CD14-positive monocyte (primary cell): ENCODE results near the gene ZIC5. TPM values are rescaled to one million over a fixed set of nuclear protein-coding genes. Genes with fewer than 3 reads are reported as not detected.
A peak's percentile ranks its signal among the peaks of the same experiment; 100 is the strongest.

ENCODE experiments used
- DNase-seq, 3 donors: peaks; one replicate each; pipeline ENCODE4 v3.0.0-alpha.2; 2011 to 2022
- H2AFZ ChIP-seq: 2 replicates; pipeline ENCODE4 v1.6.0; 2012; ENCODE audit warnings: mild to moderate bottlenecking, low read depth, low read length, inconsistent platforms; ENCODE audit not compliant: insufficient read depth, poor library complexity, severe bottlenecking
- H3K27ac ChIP-seq, 2 donors: 1 replicate in 1 of 2; 2 replicates in 1 of 2; pipeline ENCODE4 v1.5.1; 2012 to 2013; ENCODE audit warnings: low read length in 2 of 2, control low read depth in 1 of 2, inconsistent platforms in 1 of 2, low read depth in 1 of 2, mild to moderate bottlenecking in 1 of 2
- H3K27me3 ChIP-seq, 2 donors: one replicate each; pipeline versions ENCODE4 v1.6.0 to v1.6.1; 2011 to 2013; ENCODE audit warnings: low read length in 2 of 2; ENCODE audit not compliant: control insufficient read depth in 2 of 2, insufficient read depth in 2 of 2
- H3K36me3 ChIP-seq, 2 donors: replicated peaks in 1 of 2; 1 replicate in 1 of 2; 2 replicates in 1 of 2; pipeline versions ENCODE4 v1.5.1 to v1.6.1; 2012 to 2013; ENCODE audit warnings: low read length in 2 of 2, control low read depth in 1 of 2, inconsistent platforms in 1 of 2, mild to moderate bottlenecking in 1 of 2; ENCODE audit not compliant: insufficient read depth in 2 of 2, control insufficient read depth in 1 of 2
- H3K4me1 ChIP-seq, 2 donors: 1 replicate in 1 of 2; 2 replicates in 1 of 2; pipeline versions ENCODE4 v1.5.1 to v1.6.1; 2012 to 2013; ENCODE audit warnings: low read length in 2 of 2, control low read depth in 1 of 2, inconsistent platforms in 1 of 2, mild to moderate bottlenecking in 1 of 2, moderate library complexity in 1 of 2; ENCODE audit not compliant: insufficient read depth in 2 of 2, control insufficient read depth in 1 of 2
- H3K4me2 ChIP-seq: replicated peaks from 2 replicates; pipeline ENCODE3; 2012; ENCODE audit warnings: low read length, moderate library complexity, mild to moderate bottlenecking; ENCODE audit not compliant: poor library complexity, severe bottlenecking; ENCODE audit errors: extremely low read depth
- H3K4me3 ChIP-seq, 3 experiments: fragments of 200-600 bp in 1 of 3; sonication (generic) in 1 of 3; replicated peaks in 1 of 3; 1 replicate in 2 of 3; 2 replicates in 1 of 3; pipeline ENCODE4 v1.5.1; 2011 to 2013; ENCODE audit warnings: low read length in 3 of 3, mild to moderate bottlenecking in 3 of 3, control low read depth in 2 of 3, low read depth in 2 of 3, inconsistent platforms in 1 of 3, moderate library complexity in 1 of 3
- H3K79me2 ChIP-seq: 2 replicates; pipeline ENCODE4 v1.6.0; 2012; ENCODE audit warnings: mild to moderate bottlenecking, control low read depth, inconsistent platforms, low read length, moderate library complexity; ENCODE audit not compliant: insufficient read depth
- H3K9ac ChIP-seq: 2 replicates; pipeline ENCODE4 v1.6.0; 2017; ENCODE audit warnings: low read length, mild to moderate bottlenecking; ENCODE audit not compliant: insufficient read depth, poor library complexity, severe bottlenecking
- H3K9me3 ChIP-seq, 2 donors: replicated peaks in 1 of 2; 1 replicate in 1 of 2; 2 replicates in 1 of 2; pipeline versions ENCODE4 v1.5.1 to v1.6.1; 2012 to 2013; ENCODE audit warnings: low read length in 2 of 2, control low read depth in 1 of 2; ENCODE audit not compliant: control insufficient read depth in 1 of 2, insufficient read depth in 1 of 2
- H4K20me1 ChIP-seq: 2 replicates; pipeline ENCODE4 v1.6.0; 2012; ENCODE audit warnings: mild to moderate bottlenecking, low read length, control low read depth, moderate library complexity; ENCODE audit not compliant: insufficient read depth
- H3K27ac Mint-ChIP-seq, 7 donors: one replicate each; pipeline ENCODE4 v1.8.0; 2020; ENCODE audit warnings: mild to moderate bottlenecking in 7 of 7, mixed read lengths in 7 of 7, moderate library complexity in 6 of 7, inconsistent platforms in 2 of 7
- H3K27me3 Mint-ChIP-seq, 3 donors: one replicate each; pipeline ENCODE4 v1.8.0; 2021 to 2022; ENCODE audit warnings: low read depth in 3 of 3, mild to moderate bottlenecking in 3 of 3, mixed read lengths in 3 of 3, moderate library complexity in 3 of 3, inconsistent platforms in 1 of 3
- H3K36me3 Mint-ChIP-seq, 2 donors: one replicate each; pipeline ENCODE4 v1.8.0; 2020; ENCODE audit warnings: mixed read lengths in 2 of 2, inconsistent platforms in 1 of 2, mild to moderate bottlenecking in 1 of 2
- H3K4me1 Mint-ChIP-seq: one replicate; pipeline ENCODE4 v1.8.0; 2020; ENCODE audit warnings: mild to moderate bottlenecking, mixed read lengths
- H3K4me3 Mint-ChIP-seq, 2 donors: one replicate each; pipeline ENCODE4 v1.8.0; 2020; ENCODE audit warnings: mild to moderate bottlenecking in 2 of 2, mixed read lengths in 2 of 2, moderate library complexity in 1 of 2
- H3K9me3 Mint-ChIP-seq, 7 donors: one replicate each; pipeline ENCODE4 v1.8.0; 2020 to 2022; ENCODE audit warnings: mixed read lengths in 7 of 7, mild to moderate bottlenecking in 6 of 7, moderate library complexity in 6 of 7, inconsistent platforms in 2 of 7
- WGBS: methylation state at CpG from one replicate; pipeline ENCODE4 v1.1.5; 2013; ENCODE audit warnings: missing lambda C conversion rate; ENCODE audit not compliant: insufficient coverage; 5-methylcytosine and 5-hydroxymethylcytosine counted together
- intact Hi-C, 2 donors: fragments of 100-400 bp; cut with micrococcal nuclease; formaldehyde crosslinking; loops; one replicate each; pipeline versions ENCODE4 v1.15.0 to v1.15.1; 2023
- polyA plus RNA-seq, 3 donors: library from polyadenylated mRNA; depleted of rRNA in 1 of 3; unstranded in 2 of 3; stranded (reverse) in 1 of 3; fragments of 300-500 nt in 2 of 3; fragments of >200 nt in 1 of 3; fragmentation: Illumina TruSeq in 2 of 3; gene quantifications; 1 replicate in 2 of 3; 2 replicates in 1 of 3; pipeline ENCODE4 v1.2.3, GENCODE V29; 2012 to 2021
- TF ChIP-seq, protein P1 (sequence below): fragments of 200-600 bp; IDR thresholded peaks from one replicate; pipeline ENCODE4 v1.8.0; 2022; ENCODE audit warnings: antibody characterized with exemption, mild to moderate bottlenecking

ZIC5 gene
- polyA plus RNA-seq, 3 donors = not detected

DNA sequence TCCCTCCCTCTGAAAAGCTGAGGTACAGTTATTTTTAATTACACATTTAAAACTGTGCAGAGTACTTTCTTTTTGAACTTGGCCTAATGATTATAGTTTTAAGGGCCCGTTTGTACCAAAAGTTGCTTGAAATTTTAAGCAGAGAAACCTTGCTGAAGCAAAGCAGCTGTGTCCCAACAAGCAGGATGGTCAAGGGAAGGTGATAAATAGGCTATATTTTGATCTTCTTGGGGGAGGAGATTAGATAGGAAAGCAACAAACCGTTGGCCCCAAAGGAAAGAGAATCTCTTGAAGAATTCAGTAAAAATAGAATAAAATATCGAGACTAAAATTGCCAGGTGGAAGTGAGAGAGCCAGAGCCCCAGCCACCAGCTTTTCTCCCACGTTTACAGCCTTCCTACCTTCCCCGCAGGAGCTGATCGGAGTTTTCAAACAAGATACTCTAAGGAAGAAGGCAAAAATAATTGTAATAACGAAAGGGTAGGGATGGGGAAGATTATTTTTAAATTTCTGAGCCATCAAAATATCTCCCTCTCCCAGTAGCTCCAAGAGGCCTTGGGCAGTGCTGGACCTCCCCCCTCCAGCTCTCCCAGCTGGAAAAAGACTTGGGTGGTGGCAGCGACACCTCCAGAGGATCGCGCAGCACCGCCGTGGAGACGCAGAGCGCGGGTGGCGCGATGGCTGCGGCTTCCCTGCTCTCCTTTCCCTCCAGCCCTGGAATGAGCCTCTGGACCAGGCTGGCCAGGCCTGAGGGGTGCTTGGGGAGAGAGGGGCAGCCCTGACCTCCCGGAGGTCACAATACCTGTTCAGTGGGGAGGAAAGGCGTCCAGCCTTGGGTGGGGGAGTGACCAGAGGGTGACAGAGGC is 15.8 kb upstream of the ZIC5 start:
- peaks cover 5 to 9% of the 10 kb centered on the region in 2 donors for H3K36me3 Mint-ChIP-seq
- no peak overlapping the region for H3K4me2 ChIP-seq
- H3K27ac ChIP-seq = no peak overlapping the region
- no peak overlapping the region for H2AFZ ChIP-seq
- no peaks in the 10 kb centered on the region for H4K20me1 ChIP-seq
- TF ChIP-seq, protein P1, sequence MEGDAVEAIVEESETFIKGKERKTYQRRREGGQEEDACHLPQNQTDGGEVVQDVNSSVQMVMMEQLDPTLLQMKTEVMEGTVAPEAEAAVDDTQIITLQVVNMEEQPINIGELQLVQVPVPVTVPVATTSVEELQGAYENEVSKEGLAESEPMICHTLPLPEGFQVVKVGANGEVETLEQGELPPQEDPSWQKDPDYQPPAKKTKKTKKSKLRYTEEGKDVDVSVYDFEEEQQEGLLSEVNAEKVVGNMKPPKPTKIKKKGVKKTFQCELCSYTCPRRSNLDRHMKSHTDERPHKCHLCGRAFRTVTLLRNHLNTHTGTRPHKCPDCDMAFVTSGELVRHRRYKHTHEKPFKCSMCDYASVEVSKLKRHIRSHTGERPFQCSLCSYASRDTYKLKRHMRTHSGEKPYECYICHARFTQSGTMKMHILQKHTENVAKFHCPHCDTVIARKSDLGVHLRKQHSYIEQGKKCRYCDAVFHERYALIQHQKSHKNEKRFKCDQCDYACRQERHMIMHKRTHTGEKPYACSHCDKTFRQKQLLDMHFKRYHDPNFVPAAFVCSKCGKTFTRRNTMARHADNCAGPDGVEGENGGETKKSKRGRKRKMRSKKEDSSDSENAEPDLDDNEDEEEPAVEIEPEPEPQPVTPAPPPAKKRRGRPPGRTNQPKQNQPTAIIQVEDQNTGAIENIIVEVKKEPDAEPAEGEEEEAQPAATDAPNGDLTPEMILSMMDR = no peak
- H3K4me3 ChIP-seq = no peak overlapping the region
- no peak for DNase-seq
- peaks cover 39% of the 10 kb centered on the region for H3K4me1 Mint-ChIP-seq
- peak overlapping the region in 1 of 7 donors; percentile 37 for H3K27ac Mint-ChIP-seq
- peak overlapping the region in 1 of 2 donors; percentile 79 for H3K4me3 Mint-ChIP-seq
- H3K9me3 Mint-ChIP-seq = peaks cover 0 to 63% (median 32%) of the 10 kb centered on the region in 7 donors
- H3K27me3 Mint-ChIP-seq = peaks cover 93 to 98% (median 95%) of the 10 kb centered on the region in 3 donors
- H3K9me3 ChIP-seq = peaks cover 19 to 81% of the 10 kb centered on the region in 2 donors
- H3K9ac ChIP-seq = no peak overlapping the region
- intact Hi-C loops = no loop called here
- 17% methylated on average over 11 of the region's 20 CpGs for WGBS
- peaks cover 9 to 12% of the 10 kb centered on the region in 2 donors for H3K4me1 ChIP-seq
- no peaks in the 10 kb centered on the region for H3K36me3 ChIP-seq
- H3K27me3 ChIP-seq = peaks cover 93 to 98% of the 10 kb centered on the region in 2 donors
- no peaks in the 10 kb centered on the region for H3K79me2 ChIP-seq

DNA sequence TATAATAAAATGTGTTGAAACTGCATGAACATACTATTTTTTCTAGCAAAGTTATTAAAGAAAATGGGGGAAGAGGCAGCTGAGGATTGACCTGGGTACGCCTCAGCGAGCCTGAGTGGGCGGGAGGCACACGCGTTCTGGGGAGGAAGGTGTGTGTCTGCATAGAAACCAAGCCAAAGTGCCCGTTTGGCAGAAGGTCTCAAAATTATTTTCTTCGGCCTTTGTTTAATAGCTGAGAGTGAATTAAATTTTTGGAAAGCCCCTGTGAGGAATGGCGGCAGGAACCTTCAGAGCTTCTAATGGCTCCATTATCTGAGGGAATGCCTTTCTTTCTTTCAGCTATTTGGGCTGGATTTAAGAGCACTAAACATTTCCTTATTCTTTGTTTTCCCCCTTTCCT is 15.2 kb upstream of the ZIC5 start:
- Mint-ChIP-seq H3K9me3 (peaks cover 0 to 60% (median 32%) of the 10 kb centered on the region in 7 donors), H3K36me3 (peaks cover 5 to 9% of the 10 kb centered on the region in 2 donors), H3K27ac (no peak overlapping the region), H3K27me3 (peaks cover 87 to 96% (median 89%) of the 10 kb centered on the region in 3 donors), H3K4me3 (peak overlapping the region in 1 of 2 donors; percentile 79), H3K4me1 (peaks cover 36% of the 10 kb centered on the region)
- 40% methylated on average over 6 of the region's 8 CpGs for WGBS
- no peak overlapping the region for H3K4me3 ChIP-seq
- H3K27me3 ChIP-seq = peaks cover 87 to 92% of the 10 kb centered on the region in 2 donors
- TF ChIP-seq, protein P1 = no peak
- H3K79me2 ChIP-seq = no peaks in the 10 kb centered on the region
- H3K27ac ChIP-seq = no peak overlapping the region
- H4K20me1 ChIP-seq = no peaks in the 10 kb centered on the region
- H3K9ac ChIP-seq = no peak overlapping the region
- DNase-seq = no peak
- peaks cover 19 to 76% of the 10 kb centered on the region in 2 donors for H3K9me3 ChIP-seq
- no peak overlapping the region for H3K4me2 ChIP-seq
- intact Hi-C loops = no loop called here
- H2AFZ ChIP-seq = no peak overlapping the region
- peaks cover 12 to 15% of the 10 kb centered on the region in 2 donors for H3K4me1 ChIP-seq
- H3K36me3 ChIP-seq = no peaks in the 10 kb centered on the region
